SK-N-SH (cell line): Measurements from ENCODE around the gene IL22RA1. TPM values are rescaled to one million over a fixed set of nuclear protein-coding genes. Genes with fewer than 3 reads are reported as not detected.

ENCODE experiments used
- CTCF ChIA-PET: fragments of 300-600, 350-600 bp; formaldehyde crosslinking; extraction: SDS; loops from one replicate; lab custom pipeline; 2021; lab: Yijun Ruan, JAX
- POLR2A ChIA-PET: fragments of 350-600 bp; sonication (Branson Sonifier 250); formaldehyde crosslinking; extraction: SDS; loops from one replicate; lab custom pipeline; 2020; ENCODE audit warnings: antibody characterized with exemption, inconsistent platforms; lab: Yijun Ruan, JAX
- DNase-seq: peaks from one replicate; pipeline ENCODE4 v3.0.0; 2012
- H2AFZ ChIP-seq: fragments of 200-600 bp; sonication (generic); 2 replicates; pipeline ENCODE4 v1.8.1; 2016; ENCODE audit warnings: antibody characterized with exemption, mild to moderate bottlenecking, low read depth
- H3F3A ChIP-seq: fragments of 200-600 bp; sonication (generic); replicated peaks from 2 replicates; pipeline ENCODE3; 2016; ENCODE audit warnings: antibody characterized with exemption, mild to moderate bottlenecking; ENCODE audit not compliant: insufficient read depth
- H3K27ac ChIP-seq, 2 experiments: fragments of 200-500 bp in 1 of 2; fragments of 200-600 bp in 1 of 2; sonication (Bioruptor generic) in 1 of 2; sonication (generic), shearing (Covaris generic) in 1 of 2; 2 replicates each; pipeline versions ENCODE4 v1.5.1 to v1.6.1; 2014 to 2016; ENCODE audit warnings: low read depth in 2 of 2, inconsistent platforms in 1 of 2, low read length in 1 of 2, mild to moderate bottlenecking in 1 of 2, mixed read lengths in 1 of 2
- H3K27me3 ChIP-seq: fragments of 200-600 bp; sonication (generic), shearing (Covaris generic); 2 replicates; pipeline ENCODE4 v1.6.1; 2016; ENCODE audit warnings: mixed run types; ENCODE audit not compliant: insufficient read depth
- H3K36me3 ChIP-seq, 2 experiments: fragments of 200-500 bp in 1 of 2; fragments of 200-600 bp in 1 of 2; sonication (Bioruptor generic) in 1 of 2; sonication (generic) in 1 of 2; replicated peaks in 1 of 2; 2 replicates each; pipeline versions ENCODE3 to v1.5.1; 2014 to 2016; ENCODE audit warnings: low read length in 1 of 2, mild to moderate bottlenecking in 1 of 2; ENCODE audit not compliant: insufficient read depth in 2 of 2, control insufficient read depth in 1 of 2
- H3K4me1 ChIP-seq, 2 experiments: fragments of 200-500 bp in 1 of 2; fragments of 200-600 bp in 1 of 2; sonication (Bioruptor generic) in 1 of 2; sonication (generic), shearing (Covaris generic) in 1 of 2; 2 replicates each; pipeline versions ENCODE4 v1.5.1 to v1.6.1; 2014 to 2016; ENCODE audit warnings: low read depth in 1 of 2, low read length in 1 of 2, mixed run types in 1 of 2; ENCODE audit not compliant: insufficient read depth in 2 of 2, control insufficient read depth in 1 of 2
- H3K4me2 ChIP-seq: fragments of 200-600 bp; sonication (generic), shearing (Covaris generic); 2 replicates; pipeline ENCODE4 v1.6.1; 2017; ENCODE audit warnings: mixed run types
- H3K4me3 ChIP-seq, 2 experiments: fragments of 200-500 bp in 1 of 2; fragments of 200-600 bp in 1 of 2; sonication (Bioruptor generic) in 1 of 2; sonication (generic), shearing (Covaris generic) in 1 of 2; 2 replicates each; pipeline versions ENCODE4 v1.5.1 to v1.8.1; 2014 to 2016; ENCODE audit warnings: low read depth in 2 of 2, inconsistent platforms in 1 of 2, low read length in 1 of 2, mild to moderate bottlenecking in 1 of 2, mixed read lengths in 1 of 2, moderate library complexity in 1 of 2
- H3K79me2 ChIP-seq: fragments of 200-600 bp; sonication (generic); 2 replicates; pipeline ENCODE4 v1.8.1; 2017; ENCODE audit warnings: mild to moderate bottlenecking; ENCODE audit not compliant: insufficient read depth
- H3K9ac ChIP-seq: fragments of 200-600 bp; sonication (generic); 2 replicates; pipeline ENCODE4 v1.6.1; 2017; ENCODE audit warnings: mixed run types
- H3K9me2 ChIP-seq: fragments of 200-600 bp; sonication (generic); 2 replicates; pipeline ENCODE4 v1.6.1; 2017; ENCODE audit warnings: mixed run types
- H3K9me3 ChIP-seq: fragments of 200-600 bp; sonication (generic); 2 replicates; pipeline ENCODE4 v1.6.1; 2017; ENCODE audit warnings: mixed run types, mild to moderate bottlenecking, moderate library complexity
- H4K20me1 ChIP-seq: fragments of 200-600 bp; sonication (generic); 2 replicates; pipeline ENCODE4 v1.6.1; 2017; ENCODE audit warnings: mild to moderate bottlenecking, mixed run types; ENCODE audit not compliant: insufficient read depth
- CHD2 ChIP-seq: fragments of 150-350 bp; IDR thresholded peaks from 2 replicates; pipeline ENCODE4 v1.6.1; 2018; ENCODE audit warnings: low read length; ENCODE audit not compliant: partially characterized antibody
- ELF1 ChIP-seq: IDR thresholded peaks from 2 replicates; pipeline ENCODE4 v1.4.0; 2012
- EZH2phosphoT487 ChIP-seq: fragments of 200-600 bp; sonication (generic); IDR thresholded peaks from 2 replicates; pipeline ENCODE4 v1.6.1; 2017; ENCODE audit warnings: low read depth, mixed run types, mild to moderate bottlenecking, antibody characterized with exemption, moderate library complexity, borderline replicate concordance
- MAX ChIP-seq: IDR thresholded peaks from 2 replicates; pipeline ENCODE4 v1.4.0; 2012; ENCODE audit warnings: low read depth
- POLR2AphosphoS5 ChIP-seq: IDR thresholded peaks from 2 replicates; pipeline ENCODE4 v1.6.1; 2012; ENCODE audit warnings: low read depth, low read length
- RAD21 ChIP-seq: IDR thresholded peaks from 2 replicates; pipeline ENCODE4 v1.6.1; 2012; ENCODE audit warnings: mild to moderate bottlenecking, low read length
- SIN3A ChIP-seq: IDR thresholded peaks from 2 replicates; pipeline ENCODE4 v1.6.1; 2012; ENCODE audit warnings: low read depth, mild to moderate bottlenecking, low read length, moderate library complexity, borderline replicate concordance
- TCF12 ChIP-seq: IDR thresholded peaks from 2 replicates; pipeline ENCODE4 v1.4.0; 2012
- USF1 ChIP-seq: IDR thresholded peaks from 2 replicates; pipeline ENCODE4 v1.4.0; 2012; ENCODE audit warnings: low read depth, borderline replicate concordance
- YY1 ChIP-seq: IDR thresholded peaks from 2 replicates; pipeline ENCODE4 v1.4.0; 2012; ENCODE audit warnings: low read depth, mild to moderate bottlenecking
- WGBS: methylation state at CpG from one replicate; pipeline ENCODE4 v1.1.6; 2017; ENCODE audit warnings: low lambda C conversion rate; 5-methylcytosine and 5-hydroxymethylcytosine counted together
- polyA plus RNA-seq, 3 experiments: library from polyadenylated mRNA; depleted of rRNA; stranded (reverse); fragments of >200 nt; gene quantifications; 2 replicates each; pipeline ENCODE4 v1.2.3, GENCODE V29; 2012
- TF ChIP-seq, protein P1 (sequence below): IDR thresholded peaks from 2 replicates; pipeline ENCODE4 v1.6.1; 2012; ENCODE audit warnings: mild to moderate bottlenecking, low read depth, low read length, moderate library complexity
- TF ChIP-seq, protein P2 (sequence below): fragments of 150-350 bp; IDR thresholded peaks from 2 replicates; pipeline ENCODE4 v1.6.1; 2016; ENCODE audit warnings: mild to moderate bottlenecking, low read depth, low read length

IL22RA1 gene
- polyA plus RNA-seq, 1 of the 3 experiments (the other 2 are of a cell fraction) = 0.03 TPM

DNA sequence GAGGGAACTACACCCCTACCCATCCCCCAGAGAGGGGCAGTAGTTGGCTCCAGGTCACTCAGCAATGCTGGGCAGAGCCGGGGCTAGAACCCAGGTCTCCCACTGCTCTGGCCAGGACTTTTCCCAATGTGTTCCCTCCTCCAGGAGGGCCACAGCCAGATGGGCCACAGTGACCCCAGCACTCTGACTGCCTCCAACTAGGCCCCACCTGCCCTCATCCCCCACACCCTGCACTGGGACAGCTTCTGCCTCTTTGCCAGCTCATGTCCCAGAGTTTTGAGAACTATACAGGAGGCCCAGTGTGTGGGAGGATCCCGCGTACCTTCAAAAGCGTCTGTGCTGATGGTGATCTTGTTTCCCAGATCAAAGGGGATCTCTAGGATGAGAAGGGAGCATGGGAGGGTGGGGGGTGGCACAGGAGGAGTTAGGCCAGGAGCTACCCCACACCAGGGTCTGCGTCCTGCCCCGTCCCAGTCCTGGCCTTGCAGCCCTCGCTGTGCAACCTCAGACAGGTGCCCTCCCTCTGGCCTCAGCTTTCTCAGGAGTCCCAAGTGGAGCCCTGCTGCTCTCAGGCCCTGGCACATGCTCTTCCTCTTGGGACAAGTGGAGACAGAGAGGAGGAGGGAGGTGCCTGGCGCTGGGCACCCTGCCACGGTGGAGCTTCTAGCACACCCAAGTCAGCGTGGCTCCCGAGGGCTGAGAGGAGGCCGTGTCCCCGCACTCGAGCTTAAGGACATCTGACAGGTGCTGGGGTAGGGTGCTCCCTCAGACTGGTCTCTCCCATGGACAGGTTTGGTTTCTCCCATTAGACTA lies 53.0 kb downstream of the IL22RA1 start (continued):
- TF ChIP-seq, protein P1, sequence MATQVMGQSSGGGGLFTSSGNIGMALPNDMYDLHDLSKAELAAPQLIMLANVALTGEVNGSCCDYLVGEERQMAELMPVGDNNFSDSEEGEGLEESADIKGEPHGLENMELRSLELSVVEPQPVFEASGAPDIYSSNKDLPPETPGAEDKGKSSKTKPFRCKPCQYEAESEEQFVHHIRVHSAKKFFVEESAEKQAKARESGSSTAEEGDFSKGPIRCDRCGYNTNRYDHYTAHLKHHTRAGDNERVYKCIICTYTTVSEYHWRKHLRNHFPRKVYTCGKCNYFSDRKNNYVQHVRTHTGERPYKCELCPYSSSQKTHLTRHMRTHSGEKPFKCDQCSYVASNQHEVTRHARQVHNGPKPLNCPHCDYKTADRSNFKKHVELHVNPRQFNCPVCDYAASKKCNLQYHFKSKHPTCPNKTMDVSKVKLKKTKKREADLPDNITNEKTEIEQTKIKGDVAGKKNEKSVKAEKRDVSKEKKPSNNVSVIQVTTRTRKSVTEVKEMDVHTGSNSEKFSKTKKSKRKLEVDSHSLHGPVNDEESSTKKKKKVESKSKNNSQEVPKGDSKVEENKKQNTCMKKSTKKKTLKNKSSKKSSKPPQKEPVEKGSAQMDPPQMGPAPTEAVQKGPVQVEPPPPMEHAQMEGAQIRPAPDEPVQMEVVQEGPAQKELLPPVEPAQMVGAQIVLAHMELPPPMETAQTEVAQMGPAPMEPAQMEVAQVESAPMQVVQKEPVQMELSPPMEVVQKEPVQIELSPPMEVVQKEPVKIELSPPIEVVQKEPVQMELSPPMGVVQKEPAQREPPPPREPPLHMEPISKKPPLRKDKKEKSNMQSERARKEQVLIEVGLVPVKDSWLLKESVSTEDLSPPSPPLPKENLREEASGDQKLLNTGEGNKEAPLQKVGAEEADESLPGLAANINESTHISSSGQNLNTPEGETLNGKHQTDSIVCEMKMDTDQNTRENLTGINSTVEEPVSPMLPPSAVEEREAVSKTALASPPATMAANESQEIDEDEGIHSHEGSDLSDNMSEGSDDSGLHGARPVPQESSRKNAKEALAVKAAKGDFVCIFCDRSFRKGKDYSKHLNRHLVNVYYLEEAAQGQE = no peak
- no peak for TF ChIP-seq MAX
- TF ChIP-seq SIN3A = no peak
- TF ChIP-seq EZH2phosphoT487 = no peak
- TF ChIP-seq POLR2AphosphoS5 = no peak
- no peak for TF ChIP-seq USF1
- no peak for TF ChIP-seq YY1
- TF ChIP-seq TCF12 = no peak
- TF ChIP-seq, protein P2, sequence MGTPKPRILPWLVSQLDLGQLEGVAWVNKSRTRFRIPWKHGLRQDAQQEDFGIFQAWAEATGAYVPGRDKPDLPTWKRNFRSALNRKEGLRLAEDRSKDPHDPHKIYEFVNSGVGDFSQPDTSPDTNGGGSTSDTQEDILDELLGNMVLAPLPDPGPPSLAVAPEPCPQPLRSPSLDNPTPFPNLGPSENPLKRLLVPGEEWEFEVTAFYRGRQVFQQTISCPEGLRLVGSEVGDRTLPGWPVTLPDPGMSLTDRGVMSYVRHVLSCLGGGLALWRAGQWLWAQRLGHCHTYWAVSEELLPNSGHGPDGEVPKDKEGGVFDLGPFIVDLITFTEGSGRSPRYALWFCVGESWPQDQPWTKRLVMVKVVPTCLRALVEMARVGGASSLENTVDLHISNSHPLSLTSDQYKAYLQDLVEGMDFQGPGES = no peak
- TF ChIP-seq ELF1 = no peak
- TF ChIP-seq RAD21 = no peak

GRCh38 chr1:24089027-24089742 lies 53.8 kb downstream of the IL22RA1 start:
- TF ChIP-seq EZH2phosphoT487 (no peak), CHD2 (no peak)
- H3K9ac ChIP-seq = no peak overlapping the region
- H3K36me3 ChIP-seq = no peaks in the 10 kb centered on the region
- H3F3A ChIP-seq = no peaks in the 10 kb centered on the region
- H3K79me2 ChIP-seq = no peaks in the 10 kb centered on the region
- 73% methylated on average over 9 of the region's 14 CpGs for WGBS
- no peak overlapping the region for H3K27ac ChIP-seq
- no peak overlapping the region for H2AFZ ChIP-seq
- H3K4me1 ChIP-seq = no peaks in the 10 kb centered on the region; a peak in 1 of 4 replicates
- DNase-seq = no peak
- H3K4me3 ChIP-seq = no peak overlapping the region
- ChIA-PET POLR2A (no interaction called here), CTCF (interaction anchor here (2.0 kb wide), 1 partner anchor 17 kb away, joined by 8 read pairs; no protein-coding TSS in a partner anchor)
- H4K20me1 ChIP-seq = no peaks in the 10 kb centered on the region
- no peaks in the 10 kb centered on the region for H3K27me3 ChIP-seq
- no peak overlapping the region for H3K4me2 ChIP-seq
- no peaks in the 10 kb centered on the region for H3K9me3 ChIP-seq
- H3K9me2 ChIP-seq = no peaks in the 10 kb centered on the region
